Measurements from ENCODE around the gene GARNL3.

GRCh38 chr9:127255692-127256091 lies 8.9 kb upstream of the GARNL3 start:
- TF ChIP-seq MAX (IDR thresholded peaks at IDR 0.05; ENCODE audit: insufficient read depth, insufficient read length) (no peak), POLR2A (IDR thresholded peaks at IDR 0.05; ENCODE audit: low read depth, low read length) (no peak), FOS (IDR thresholded peaks at IDR 0.05; ENCODE audit: borderline replicate concordance, insufficient read depth, low read length) (no peak), CTCF (IDR thresholded peaks at IDR 0.05; ENCODE audit: extremely low read depth in 1 of 2, insufficient read depth in 1 of 2, low read depth in 1 of 2, low read length in 2 of 2) (no peak), EZH2 (IDR thresholded peaks at IDR 0.05; ENCODE audit: borderline replicate concordance, low read depth, low read length, severe bottlenecking) (no peak), POLR2AphosphoS5 (IDR thresholded peaks at IDR 0.05; ENCODE audit: insufficient read depth, low read depth, low read length) (no peak), JUN (IDR thresholded peaks at IDR 0.05; ENCODE audit: borderline replicate concordance, insufficient read depth, insufficient read length, low read depth) (no peak), MYC (IDR thresholded peaks at IDR 0.05; ENCODE audit: low read depth, low read length) (no peak), GATA2 (IDR thresholded peaks at IDR 0.05; ENCODE audit: insufficient read depth, insufficient read length, low read depth, low read length) (no peak)
